IPS DF 19.7 (cell line): ENCODE measurements around the gene RNF157.
"Not testable (repeated sequence)": the region's sequence is repeated elsewhere in the genome, so short reads cannot be mapped to it uniquely, and the experiment has no call there.

Source experiments
- DNase-seq: peaks from one replicate; pipeline ENCODE4 v3.0.0-alpha.2; 2013; ENCODE audit warnings: low read depth, low spot score

The RNF157 gene

GRCh38 chr17:76189741-76190140, 50.6 kb downstream of the RNF157 start:
- no peak for DNase-seq

GRCh38 chr17:76189247-76189646, 51.0 kb downstream of the RNF157 start:
- no peak for DNase-seq

- DNase-seq = no peak
These were observed 51.9 kb downstream of the RNF157 start for GRCh38 chr17:76188213-76189016.

GRCh38 chr17:76186774-76187173, 53.5 kb downstream of the RNF157 start:
- DNase-seq = not testable (repeated sequence)

GRCh38 chr17:76184290-76184689, 56.0 kb downstream of the RNF157 start:
- DNase-seq = no peak

GRCh38 chr17:76182016-76182764, 58.1 kb downstream of the RNF157 start:
- DNase-seq = peak; percentile 80

GRCh38 chr17:76179496-76180467, 60.5 kb downstream of the RNF157 start:
- no peak for DNase-seq

GRCh38 chr17:76178124-76178523, 62.2 kb downstream of the RNF157 start:
- no peak for DNase-seq

GRCh38 chr17:76176701-76177574, 63.4 kb downstream of the RNF157 start:
- no peak for DNase-seq

- DNase-seq = no peak
These were observed 66.3 kb downstream of the RNF157 start for GRCh38 chr17:76174037-76174436.

- DNase-seq = no peak
These were observed 66.8 kb downstream of the RNF157 start for GRCh38 chr17:76173474-76173873.

- DNase-seq = no peak
These were observed 68.6 kb downstream of the RNF157 start for GRCh38 chr17:76171706-76172105.

- no peak for DNase-seq
These were observed 70.2 kb downstream of the RNF157 start for GRCh38 chr17:76170114-76170513.

GRCh38 chr17:76166906-76167305, 73.4 kb downstream of the RNF157 start:
- no peak for DNase-seq

GRCh38 chr17:76166168-76166567, 74.1 kb downstream of the RNF157 start:
- no peak for DNase-seq

GRCh38 chr17:76164331-76164730, 76.0 kb downstream of the RNF157 start:
- DNase-seq = no peak

- no peak for DNase-seq
These were observed 76.4 kb downstream of the RNF157 start for GRCh38 chr17:76163919-76164318.

- DNase-seq = no peak
These were observed 78.5 kb downstream of the RNF157 start for GRCh38 chr17:76161619-76162266.

- no peak for DNase-seq
These were observed 79.3 kb downstream of the RNF157 start for GRCh38 chr17:76160896-76161528.

GRCh38 chr17:76159157-76159556, 81.1 kb downstream of the RNF157 start:
- DNase-seq = no peak
